GM12891 (cell line): ENCODE results near the gene CFB.

Experiments
- DNase-seq: peaks from one replicate; pipeline ENCODE4 v3.0.0; 2011; ENCODE audit warnings: low spot score; ENCODE audit not compliant: insufficient read length
- FAIRE-seq: peaks from 2 replicates; lab custom pipeline; 2011; peaks lifted over from hg19 to GRCh38; lab: Jason Lieb, UNC
- PAX5 ChIP-seq: IDR thresholded peaks from 2 replicates; pipeline ENCODE4 v1.6.1; 2011; ENCODE audit warnings: low read length, moderate library complexity, mild to moderate bottlenecking; ENCODE audit not compliant: insufficient read depth, severe bottlenecking
- POLR2A ChIP-seq: IDR thresholded peaks from 2 replicates; pipeline ENCODE4 v1.6.1; 2011; ENCODE audit warnings: low read depth, low read length, control low read depth
- POLR2AphosphoS5 ChIP-seq: IDR thresholded peaks from 2 replicates; pipeline ENCODE4 v1.6.1; 2011; ENCODE audit warnings: low read depth, low read length, control low read depth
- POU2F2 ChIP-seq: IDR thresholded peaks from 2 replicates; pipeline ENCODE4 v1.6.1; 2011; ENCODE audit warnings: low read depth, mild to moderate bottlenecking, control low read depth, low read length, moderate library complexity
- SPI1 ChIP-seq: IDR thresholded peaks from 2 replicates; pipeline ENCODE4 v1.6.1; 2011; ENCODE audit warnings: low read depth, low read length, control low read depth
- TAF1 ChIP-seq: IDR thresholded peaks from 2 replicates; pipeline ENCODE4 v1.6.1; 2011; ENCODE audit warnings: low read depth, low read length, control low read depth

The CFB gene

DNA sequence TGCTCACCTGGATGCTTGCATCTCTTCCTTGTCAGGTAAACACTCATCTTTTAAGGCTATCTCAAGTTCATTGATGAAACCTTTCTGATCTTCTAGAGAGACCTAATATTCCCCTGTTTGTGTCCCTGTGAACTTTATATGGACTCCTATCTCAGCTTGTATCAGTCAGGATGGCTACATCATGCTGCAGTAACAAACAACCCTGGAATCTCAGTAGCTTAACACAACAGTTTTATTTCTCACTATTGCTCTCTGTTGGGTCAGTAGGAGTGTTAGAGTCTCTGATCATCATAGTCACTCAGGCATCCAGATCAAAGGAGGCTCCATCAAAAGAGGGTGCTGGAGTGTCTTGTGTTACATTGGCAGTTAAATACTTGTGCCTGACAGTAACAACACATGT lies 30.5 kb upstream of the CFB start:
- FAIRE-seq (no peak), DNase-seq (no peak)
- no peak for TF ChIP-seq POLR2AphosphoS5
- no peak for TF ChIP-seq POU2F2
- no peak for TF ChIP-seq SPI1
- TF ChIP-seq TAF1: no peak
- no peak for TF ChIP-seq PAX5
- TF ChIP-seq POLR2A: no peak

GRCh38 chr6:31915756-31916155 lies 30.1 kb upstream of the CFB start:
- TF ChIP-seq POLR2A: no peak
- no peak for TF ChIP-seq POLR2AphosphoS5
- TF ChIP-seq SPI1: no peak
- TF ChIP-seq PAX5: no peak
- no peak for TF ChIP-seq TAF1
- TF ChIP-seq POU2F2: no peak
- no peak for FAIRE-seq
- DNase-seq: no peak

DNA sequence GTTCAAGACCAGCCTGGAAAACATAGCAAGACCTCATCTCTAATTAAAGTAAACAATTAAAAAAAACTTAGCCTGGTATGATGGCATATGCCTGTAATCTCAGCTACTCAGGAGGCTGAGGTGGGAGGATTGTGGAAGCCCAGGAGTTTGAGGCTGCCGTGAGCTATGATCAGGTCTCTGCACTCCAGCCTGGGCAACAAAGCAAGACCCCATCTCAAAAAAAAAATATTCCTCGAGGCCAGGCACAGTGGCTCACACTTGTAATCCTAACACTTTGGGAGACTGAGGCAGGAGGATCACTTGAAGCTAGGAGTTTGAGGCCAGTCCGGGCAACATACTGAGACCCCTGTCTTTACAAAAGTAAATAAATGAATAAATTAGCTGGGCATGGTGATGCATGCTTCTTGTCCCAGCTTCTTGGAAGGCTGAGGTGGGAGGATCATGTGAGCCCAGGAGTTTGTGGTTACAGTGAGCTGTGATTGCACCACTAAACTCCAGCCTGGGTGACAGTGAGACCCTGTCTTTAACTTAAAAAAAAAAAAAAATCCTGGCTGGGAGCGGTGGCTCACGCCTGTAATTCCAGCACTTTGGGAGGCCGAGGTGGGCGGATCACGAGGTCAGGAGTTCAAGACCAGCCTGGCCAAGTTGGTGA lies 27.7 kb upstream of the CFB start:
- no peak for FAIRE-seq
- TF ChIP-seq POLR2AphosphoS5 (no peak), TAF1 (no peak), SPI1 (no peak), POU2F2 (no peak), POLR2A (no peak), PAX5 (no peak)

DNA sequence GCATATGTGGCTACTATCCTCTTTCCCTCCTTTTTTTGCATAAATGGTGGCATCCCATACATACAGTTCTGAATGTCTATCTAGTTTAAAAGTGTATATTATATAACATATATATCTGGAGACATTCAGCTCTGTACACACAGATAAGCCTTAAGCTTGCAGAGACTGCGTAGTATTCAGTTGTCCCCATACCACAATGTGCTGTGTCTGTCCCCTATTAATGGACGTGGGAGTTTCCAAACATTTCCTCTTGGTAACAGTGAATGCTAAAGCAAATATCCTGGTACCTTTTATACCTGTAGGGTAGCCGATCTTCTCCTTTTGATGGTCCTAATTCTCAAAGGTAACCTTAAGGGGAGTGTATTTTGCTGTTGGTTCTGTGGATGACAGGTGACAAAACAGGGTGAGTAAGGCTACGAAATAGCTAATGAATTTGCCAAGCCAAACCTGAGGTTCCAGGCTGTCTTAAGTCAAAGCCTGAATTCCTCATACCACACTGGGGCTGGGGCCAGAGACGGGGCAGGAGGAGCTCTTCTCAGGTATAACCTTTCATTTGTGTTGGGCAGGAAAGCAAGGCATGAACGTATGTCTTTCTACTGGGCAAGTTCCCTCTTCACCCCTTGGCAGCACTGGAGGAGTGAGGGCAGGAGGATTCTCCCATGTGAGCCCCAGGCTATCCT lies 26.1 kb upstream of the CFB start:
- no peak for FAIRE-seq
- DNase-seq: no peak

More for the DNA sequence above, 27.7 kb upstream of the CFB start:
- no peak for DNase-seq

GRCh38 chr6:31920811-31921210 lies 25.1 kb upstream of the CFB start:
- no peak for FAIRE-seq
- no peak for TF ChIP-seq POLR2AphosphoS5
- TF ChIP-seq PAX5: no peak
- DNase-seq: no peak

More for the DNA sequence above, 26.1 kb upstream of the CFB start:
- no peak for TF ChIP-seq POU2F2
- TF ChIP-seq TAF1: no peak
- no peak for TF ChIP-seq POLR2A
- TF ChIP-seq POLR2AphosphoS5: no peak
- no peak for TF ChIP-seq SPI1
- TF ChIP-seq PAX5: no peak

DNA sequence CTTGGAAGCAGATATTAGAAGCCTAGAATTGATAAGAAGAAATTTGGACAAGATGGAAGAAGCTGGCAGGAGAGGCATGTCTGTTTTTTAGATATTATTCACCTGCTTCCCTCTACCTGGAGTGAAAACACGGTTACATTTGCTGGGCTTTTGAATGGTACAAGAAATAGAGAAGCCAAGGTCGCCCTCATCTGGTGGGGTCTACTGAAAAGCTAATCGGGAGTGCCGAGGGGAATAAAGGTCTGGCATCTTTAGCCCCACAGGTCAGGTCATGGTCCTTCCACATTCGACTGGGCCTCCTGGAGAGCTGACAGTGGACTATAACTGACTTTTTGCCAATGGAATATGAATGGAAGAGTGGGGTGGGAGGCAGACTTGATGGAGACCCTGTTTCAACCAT lies 23.0 kb upstream of the CFB start:
- no peak for TF ChIP-seq TAF1
- no peak for TF ChIP-seq POLR2AphosphoS5
- no peak for TF ChIP-seq PAX5
- TF ChIP-seq POU2F2: no peak
- TF ChIP-seq SPI1: no peak
- no peak for TF ChIP-seq POLR2A
- FAIRE-seq (no peak), DNase-seq (no peak)

- TF ChIP-seq TAF1 (no peak), POLR2AphosphoS5 (no peak), POLR2A (no peak), SPI1 (no peak), POU2F2 (no peak)
- DNase-seq: no peak
- no peak for FAIRE-seq
These were observed 18.5 kb upstream of the CFB start, which contains the start of gene C2 for GRCh38 chr6:31927242-31927862. TSS of gene C2 (plus strand) at chr6:31927717. CDS start at chr6:31927753, 36 bp downstream.

DNA sequence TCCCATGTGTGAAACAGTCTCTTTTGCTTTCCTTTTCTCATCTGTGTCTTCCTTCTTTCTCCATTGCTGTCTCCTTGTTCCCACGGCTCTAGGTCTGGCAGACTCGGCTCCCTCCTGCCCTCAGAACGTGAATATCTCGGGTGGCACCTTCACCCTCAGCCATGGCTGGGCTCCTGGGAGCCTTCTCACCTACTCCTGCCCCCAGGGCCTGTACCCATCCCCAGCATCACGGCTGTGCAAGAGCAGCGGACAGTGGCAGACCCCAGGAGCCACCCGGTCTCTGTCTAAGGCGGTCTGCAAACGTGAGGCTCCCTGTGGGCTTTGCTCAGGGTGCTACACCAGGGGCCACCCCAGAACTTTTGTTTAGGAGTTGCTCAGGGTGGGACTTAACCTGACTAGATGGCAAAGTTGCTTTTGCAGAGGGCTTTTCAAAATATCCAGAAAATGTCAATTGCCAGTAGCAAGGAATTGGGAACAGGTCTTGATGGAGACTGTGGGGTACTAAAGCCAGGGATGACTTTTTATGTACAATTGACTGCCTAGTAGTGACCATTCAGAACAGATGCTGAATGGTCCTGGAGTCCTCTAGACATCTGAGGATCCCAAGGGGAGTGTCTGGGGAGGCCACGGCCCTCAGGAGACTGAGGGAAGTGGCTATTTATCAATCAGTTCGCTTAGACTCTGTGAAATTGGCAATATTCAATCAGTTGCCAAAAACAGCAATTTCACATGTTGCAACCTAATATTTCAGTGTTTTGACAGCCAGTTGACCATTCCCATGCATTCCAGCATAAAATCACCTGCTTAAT lies 17.8 kb upstream of the CFB start:
- TF ChIP-seq POLR2A (no peak), SPI1 (no peak), POLR2AphosphoS5 (no peak), PAX5 (no peak)
- FAIRE-seq (no peak), DNase-seq (no peak)

DNA sequence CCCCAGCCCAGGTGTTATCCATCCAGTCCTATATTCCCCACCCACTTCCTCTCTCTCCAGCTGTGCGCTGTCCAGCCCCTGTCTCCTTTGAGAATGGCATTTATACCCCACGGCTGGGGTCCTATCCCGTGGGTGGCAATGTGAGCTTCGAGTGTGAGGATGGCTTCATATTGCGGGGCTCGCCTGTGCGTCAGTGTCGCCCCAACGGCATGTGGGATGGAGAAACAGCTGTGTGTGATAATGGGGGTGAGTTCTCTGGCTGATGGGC lies 17.3 kb upstream of the CFB start:
- TF ChIP-seq POU2F2 (no peak), POLR2AphosphoS5 (no peak), POLR2A (no peak), PAX5 (no peak), TAF1 (no peak), SPI1 (no peak)
- DNase-seq (no peak), FAIRE-seq (no peak)
